HepG2 (cell line): ENCODE measurements around the gene WWP2. TPM values are rescaled to one million over a fixed set of nuclear protein-coding genes. Genes with fewer than 3 reads are reported as not detected.

Source experiments
- ARID2 ChIP-seq: sonication (generic); formaldehyde crosslinking; IDR thresholded peaks from 2 replicates; pipeline ENCODE4 v1.8.1; 2022; ENCODE audit warnings: mild to moderate bottlenecking, missing genetic modification reagents, borderline replicate concordance
- BRD4 ChIP-seq: sonication (generic); formaldehyde crosslinking; IDR thresholded peaks from 2 replicates; pipeline ENCODE4 v1.4.0; 2020; ENCODE audit warnings: missing genetic modification reagents
- CHCHD3 ChIP-seq: sonication (generic); formaldehyde crosslinking; IDR thresholded peaks from 2 replicates; pipeline ENCODE4 v1.8.0; 2022; ENCODE audit warnings: mild to moderate bottlenecking, missing genetic modification reagents, moderate library complexity
- CREM ChIP-seq, 2 experiments: sonication (generic) in 1 of 2; formaldehyde crosslinking in 1 of 2; IDR thresholded peaks; 2 replicates each; pipeline versions ENCODE4 v1.4.0 to v1.6.1; 2016 to 2020; ENCODE audit warnings: antibody characterized with exemption in 1 of 2, mild to moderate bottlenecking in 1 of 2, missing genetic modification reagents in 1 of 2
- FOXO4 ChIP-seq: sonication (generic); formaldehyde crosslinking; conservative IDR thresholded peaks from 2 replicates; pipeline ENCODE4 v1.8.1; 2023; ENCODE audit warnings: missing genetic modification reagents
- FOXP1 ChIP-seq, 2 experiments: fragments of 450-650 bp in 1 of 2; IDR thresholded peaks; 2 replicates each; pipeline ENCODE4 v1.6.1; 2017 to 2018; ENCODE audit warnings: antibody characterized with exemption in 1 of 2
- HOXA7 ChIP-seq: sonication (generic); formaldehyde crosslinking; IDR thresholded peaks from 2 replicates; pipeline ENCODE4 v1.8.1; 2022; ENCODE audit warnings: mild to moderate bottlenecking, missing genetic modification reagents, moderate library complexity
- IRF2 ChIP-seq: IDR thresholded peaks from 2 replicates; pipeline ENCODE4 v1.6.1; 2018; ENCODE audit warnings: missing genetic modification reagents, missing compliant biosample characterization
- MBNL3 ChIP-seq: fragments of 250-450 bp; sonication (Bioruptor Pico); conservative IDR thresholded peaks from 2 replicates; pipeline ENCODE4 v1.8.0; 2022; ENCODE audit warnings: mild to moderate bottlenecking, inconsistent platforms
- NR0B2 ChIP-seq: sonication (generic); formaldehyde crosslinking; IDR thresholded peaks from 2 replicates; pipeline ENCODE4 v1.4.0; 2020; ENCODE audit warnings: mild to moderate bottlenecking, missing genetic modification reagents
- POGZ ChIP-seq: sonication (generic); formaldehyde crosslinking; IDR thresholded peaks from 2 replicates; pipeline ENCODE4 v1.4.0; 2020; ENCODE audit warnings: mild to moderate bottlenecking, missing genetic modification reagents
- TEAD3 ChIP-seq: optimal IDR thresholded peaks from 2 replicates; pipeline ENCODE3; 2016; ENCODE audit warnings: borderline replicate concordance
- U2AF2 ChIP-seq: fragments of 200-400 bp; formaldehyde crosslinking; IDR thresholded peaks from 2 replicates; pipeline ENCODE4 v1.6.1; 2017; ENCODE audit warnings: low read depth, mild to moderate bottlenecking, low read length
- USF2 ChIP-seq, 2 experiments: sonication (generic) in 1 of 2; formaldehyde crosslinking in 1 of 2; IDR thresholded peaks; 2 replicates each; pipeline versions ENCODE4 v1.5.1 to v1.6.1; 2011 to 2020; ENCODE audit warnings: borderline replicate concordance in 1 of 2, low read depth in 1 of 2, low read length in 1 of 2, mild to moderate bottlenecking in 1 of 2, missing genetic modification reagents in 1 of 2, moderate library complexity in 1 of 2
- ZBTB3 ChIP-seq: sonication (generic); formaldehyde crosslinking; IDR thresholded peaks from 2 replicates; pipeline ENCODE4 v1.4.0; 2020; ENCODE audit warnings: low read depth, mild to moderate bottlenecking, moderate library complexity, missing genetic modification reagents, borderline replicate concordance
- ZC3H4 ChIP-seq: sonication (generic); formaldehyde crosslinking; IDR thresholded peaks from 2 replicates; pipeline ENCODE4 v1.4.0; 2020; ENCODE audit warnings: missing genetic modification reagents, borderline replicate concordance
- ZNF136 ChIP-seq: sonication (generic); formaldehyde crosslinking; IDR thresholded peaks from 2 replicates; pipeline ENCODE4 v1.8.1; 2022; ENCODE audit warnings: low read depth, mild to moderate bottlenecking, moderate library complexity, missing genetic modification reagents
- ZNF549 ChIP-seq: sonication (generic); formaldehyde crosslinking; IDR thresholded peaks from 2 replicates; pipeline ENCODE4 v1.5.0; 2020; ENCODE audit warnings: missing genetic modification reagents
- ZNF557 ChIP-seq: sonication (generic); formaldehyde crosslinking; IDR thresholded peaks from 2 replicates; pipeline ENCODE4 v1.4.0; 2020; ENCODE audit warnings: missing genetic modification reagents
- ZNF768 ChIP-seq: sonication (generic); formaldehyde crosslinking; IDR thresholded peaks from 2 replicates; pipeline ENCODE4 v1.4.0; 2020; ENCODE audit warnings: missing genetic modification reagents
- polyA plus RNA-seq, 8 experiments: library from polyadenylated mRNA; depleted of rRNA in 3 of 8; stranded (reverse) in 7 of 8; unstranded in 1 of 8; fragments of >200 nt; fragmentation: Illumina TruSeq in 4 of 8; extraction: Trizol in 4 of 8; gene quantifications; 2 replicates each; pipeline versions ENCODE4 v1.2.1 to v1.2.3, GENCODE V29; 2011 to 2016; ENCODE audit warnings: low read depth in 4 of 8, missing spikeins in 1 of 8, mixed read lengths in 1 of 8; ENCODE audit not compliant: insufficient read depth in 1 of 8
- total RNA-seq, 5 experiments: library from RNA; depleted of rRNA; stranded (reverse); fragments of >200 nt; fragmentation: Illumina TruSeq; extraction: Trizol; gene quantifications; 2 replicates each; pipeline ENCODE4 v1.2.3, GENCODE V29; 2016; ENCODE audit warnings: low read depth in 1 of 5
- TF ChIP-seq, protein P1 (sequence below): sonication (generic); formaldehyde crosslinking; conservative IDR thresholded peaks from 2 replicates; pipeline ENCODE4 v1.8.0; 2022; ENCODE audit warnings: low read depth, missing genetic modification reagents
- TF ChIP-seq, protein P2 (sequence below): IDR thresholded peaks from 2 replicates; pipeline ENCODE4 v1.6.1; 2018; ENCODE audit warnings: missing genetic modification reagents

Gene WWP2
- total and polyA plus RNA-seq, 2 of the 13 experiments (the other 11 are each of a cell fraction or from before 2014, with no cell fraction given): 11.4 to 28.2 TPM

GRCh38 chr16:69762814-69763598, 874 bp downstream of the WWP2 start (continued):
- no peak for TF ChIP-seq FOXP1 (IDR thresholded peaks at IDR 0.05)
- no peak for TF ChIP-seq FOXP1 (CRISPR knock-in tag; IDR thresholded peaks at IDR 0.05)
- TF ChIP-seq ZNF549 (CRISPR knock-in tag): peak; percentile 35; the same call in 1 of the 2 replicates
- TF ChIP-seq ZBTB3: peak; percentile 60; the same call in 1 of the 2 replicates
- no peak for TF ChIP-seq ZNF557 (CRISPR knock-in tag)
- no peak for TF ChIP-seq CREM (IDR thresholded peaks at IDR 0.05)
- TF ChIP-seq CREM (CRISPR knock-in tag; IDR thresholded peaks at IDR 0.05): no peak
- TF ChIP-seq, protein P1, sequence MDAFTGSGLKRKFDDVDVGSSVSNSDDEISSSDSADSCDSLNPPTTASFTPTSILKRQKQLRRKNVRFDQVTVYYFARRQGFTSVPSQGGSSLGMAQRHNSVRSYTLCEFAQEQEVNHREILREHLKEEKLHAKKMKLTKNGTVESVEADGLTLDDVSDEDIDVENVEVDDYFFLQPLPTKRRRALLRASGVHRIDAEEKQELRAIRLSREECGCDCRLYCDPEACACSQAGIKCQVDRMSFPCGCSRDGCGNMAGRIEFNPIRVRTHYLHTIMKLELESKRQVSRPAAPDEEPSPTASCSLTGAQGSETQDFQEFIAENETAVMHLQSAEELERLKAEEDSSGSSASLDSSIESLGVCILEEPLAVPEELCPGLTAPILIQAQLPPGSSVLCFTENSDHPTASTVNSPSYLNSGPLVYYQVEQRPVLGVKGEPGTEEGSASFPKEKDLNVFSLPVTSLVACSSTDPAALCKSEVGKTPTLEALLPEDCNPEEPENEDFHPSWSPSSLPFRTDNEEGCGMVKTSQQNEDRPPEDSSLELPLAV: no peak
- TF ChIP-seq, protein P2, sequence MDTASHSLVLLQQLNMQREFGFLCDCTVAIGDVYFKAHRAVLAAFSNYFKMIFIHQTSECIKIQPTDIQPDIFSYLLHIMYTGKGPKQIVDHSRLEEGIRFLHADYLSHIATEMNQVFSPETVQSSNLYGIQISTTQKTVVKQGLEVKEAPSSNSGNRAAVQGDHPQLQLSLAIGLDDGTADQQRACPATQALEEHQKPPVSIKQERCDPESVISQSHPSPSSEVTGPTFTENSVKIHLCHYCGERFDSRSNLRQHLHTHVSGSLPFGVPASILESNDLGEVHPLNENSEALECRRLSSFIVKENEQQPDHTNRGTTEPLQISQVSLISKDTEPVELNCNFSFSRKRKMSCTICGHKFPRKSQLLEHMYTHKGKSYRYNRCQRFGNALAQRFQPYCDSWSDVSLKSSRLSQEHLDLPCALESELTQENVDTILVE (CRISPR knock-in tag): no peak
- no peak for TF ChIP-seq ZNF768
- TF ChIP-seq MBNL3 (CRISPR knock-in tag): no peak
- no peak for TF ChIP-seq U2AF2
- TF ChIP-seq ZNF136 (CRISPR knock-in tag): no peak
- TF ChIP-seq POGZ (CRISPR knock-in tag): no peak
- no peak for TF ChIP-seq TEAD3 (CRISPR knock-in tag)
- TF ChIP-seq HOXA7 (CRISPR knock-in tag): no peak
- no peak for TF ChIP-seq NR0B2 (CRISPR knock-in tag)
- TF ChIP-seq IRF2 (CRISPR knock-in tag): 0 out of 2 replicates have a peak, but pooled peaks have one; percentile 5
- TF ChIP-seq ZC3H4 (CRISPR knock-in tag): no peak
- TF ChIP-seq ARID2: 0 out of 2 replicates have a peak, but pooled peaks have one; percentile 66
- 0 out of 2 replicates have a peak, but pooled peaks have one; percentile 25 for TF ChIP-seq CHCHD3 (CRISPR knock-in tag)
- TF ChIP-seq FOXO4 (CRISPR knock-in tag): no peak
- TF ChIP-seq BRD4 (CRISPR knock-in tag): no peak
- TF ChIP-seq USF2 (IDR thresholded peaks at IDR 0.05; ENCODE audit: low read depth, low read length): no peak
- no peak for TF ChIP-seq USF2 (CRISPR knock-in tag; IDR thresholded peaks at IDR 0.05; ENCODE audit: borderline replicate concordance)
